Activated naive CD4-positive, alpha-beta T cell treated with Interleukin-2 at 50 U/mL for 16 hours (primary cell): ENCODE data around the gene YBEY.

Source experiments
- DNase-seq: peaks from one replicate; pipeline ENCODE4 v3.0.0-alpha.2; 2020

Gene YBEY

GRCh38 chr21:46329796-46330195 is 43.7 kb downstream of the YBEY start:
- no peak for DNase-seq

GRCh38 chr21:46334351-46335140 is 48.4 kb downstream of the YBEY start:
- DNase-seq = no peak

- no peak for DNase-seq
Observed at GRCh38 chr21:46336603-46337002, 50.5 kb downstream of the YBEY start.

GRCh38 chr21:46340998-46341397 is 54.9 kb downstream of the YBEY start:
- no peak for DNase-seq

GRCh38 chr21:46344219-46344915 is 58.2 kb downstream of the YBEY start:
- DNase-seq = no peak

GRCh38 chr21:46345861-46346260 is 59.7 kb downstream of the YBEY start:
- DNase-seq = no peak

- no peak for DNase-seq
Observed at GRCh38 chr21:46346296-46347202, 60.4 kb downstream of the YBEY start.

- DNase-seq = no peak
Observed at GRCh38 chr21:46347203-46347550, 61.0 kb downstream of the YBEY start.
